ENCODE measurements around the gene FILIP1. TPM values are rescaled to one million over a fixed set of nuclear protein-coding genes. Genes with fewer than 3 reads are reported as not detected.

FILIP1 gene
- polyA plus RNA-seq, 4 donors, result 2.2 to 3.0 (median 2.8) TPM

- DNase-seq (ENCODE audit: low read depth in 4 of 4, low spot score in 3 of 4), result no peak
Observed at GRCh38 chr6:75396005-75396800, 97.4 kb downstream of the FILIP1 start.

- DNase-seq (ENCODE audit: low read depth in 4 of 4, low spot score in 3 of 4), result no peak
Observed at GRCh38 chr6:75393806-75394205, 99.8 kb downstream of the FILIP1 start.

- DNase-seq (ENCODE audit: low read depth in 4 of 4, low spot score in 3 of 4), result no peak
Observed at GRCh38 chr6:75391276-75391675, 102.3 kb downstream of the FILIP1 start.

GRCh38 chr6:75386050-75386770 lies 107.4 kb downstream of the FILIP1 start:
- no peak for DNase-seq (ENCODE audit: low read depth in 4 of 4, low spot score in 3 of 4)

GRCh38 chr6:75384116-75384515 lies 109.5 kb downstream of the FILIP1 start:
- DNase-seq (ENCODE audit: low read depth in 4 of 4, low spot score in 3 of 4), result no peak

GRCh38 chr6:75382634-75382900 lies 111.0 kb downstream of the FILIP1 start:
- DNase-seq (ENCODE audit: low read depth in 4 of 4, low spot score in 3 of 4), result no peak

- DNase-seq (ENCODE audit: low read depth in 4 of 4, low spot score in 3 of 4), result peak in 2 of 4 donors; percentile 17 to 18
Observed at GRCh38 chr6:75381877-75382633, 111.5 kb downstream of the FILIP1 start.

- DNase-seq (ENCODE audit: low read depth in 4 of 4, low spot score in 3 of 4), result no peak
Observed at GRCh38 chr6:75379536-75379935, 114.1 kb downstream of the FILIP1 start.

GRCh38 chr6:75378101-75378500 lies 115.5 kb downstream of the FILIP1 start:
- DNase-seq (ENCODE audit: low read depth in 4 of 4, low spot score in 3 of 4), result no peak

GRCh38 chr6:75377386-75377785 lies 116.2 kb downstream of the FILIP1 start:
- no peak for DNase-seq (ENCODE audit: low read depth in 4 of 4, low spot score in 3 of 4)

- DNase-seq (ENCODE audit: low read depth in 4 of 4, low spot score in 3 of 4), result no peak
Observed at GRCh38 chr6:75376347-75377024, 117.1 kb downstream of the FILIP1 start.

- DNase-seq (ENCODE audit: low read depth in 4 of 4, low spot score in 3 of 4), result no peak
Observed at GRCh38 chr6:75374961-75375400, 118.6 kb downstream of the FILIP1 start.

- DNase-seq (ENCODE audit: low read depth in 4 of 4, low spot score in 3 of 4), result no peak
Observed at GRCh38 chr6:75372884-75373283, 120.7 kb downstream of the FILIP1 start.

GRCh38 chr6:75370011-75370410 lies 123.6 kb downstream of the FILIP1 start:
- DNase-seq (ENCODE audit: low read depth in 4 of 4, low spot score in 3 of 4), result no peak

GRCh38 chr6:75368864-75369402 lies 124.7 kb downstream of the FILIP1 start:
- DNase-seq (ENCODE audit: low read depth in 4 of 4, low spot score in 3 of 4), result no peak

- peak in 1 of 4 donors; percentile 30 for DNase-seq (ENCODE audit: low read depth in 4 of 4, low spot score in 3 of 4)
Observed at GRCh38 chr6:75368151-75368779, 125.3 kb downstream of the FILIP1 start.

GRCh38 chr6:75363304-75363703 lies 130.3 kb downstream of the FILIP1 start:
- DNase-seq (ENCODE audit: low read depth in 4 of 4, low spot score in 3 of 4), result no peak

GRCh38 chr6:75353644-75354043 lies 140.0 kb downstream of the FILIP1 start:
- no peak for DNase-seq (ENCODE audit: low read depth in 4 of 4, low spot score in 3 of 4)

- no peak for DNase-seq (ENCODE audit: low read depth in 4 of 4, low spot score in 3 of 4)
Observed at GRCh38 chr6:75351570-75351969, 142.0 kb downstream of the FILIP1 start.

- no peak for DNase-seq (ENCODE audit: low read depth in 4 of 4, low spot score in 3 of 4)
Observed at GRCh38 chr6:75350808-75351207, 142.8 kb downstream of the FILIP1 start.
